Measurements from ENCODE around the gene HORMAD2. TPM values are rescaled to one million over a fixed set of nuclear protein-coding genes. Genes with fewer than 3 reads are reported as not detected.
A peak's percentile ranks its signal among the peaks of the same experiment; 100 is the strongest.

The HORMAD2 gene
- total RNA-seq, 1 donor from 2014 or later: not detected

- intact Hi-C loops (cut with DNase I): no loop called here
- ATAC-seq: no peak
- DNase-seq (ENCODE audit: missing footprints): no peak
Measured at GRCh38 chr22:30143265-30143664, 63.0 kb downstream of the HORMAD2 start.

GRCh38 chr22:30144391-30144790 is 64.1 kb downstream of the HORMAD2 start:
- intact Hi-C loops (cut with DNase I): no loop called here
- DNase-seq (ENCODE audit: missing footprints): no peak
- ATAC-seq: no peak

- intact Hi-C loops (cut with DNase I): no loop called here
- DNase-seq (ENCODE audit: missing footprints) (no peak), ATAC-seq (no peak)
Measured at GRCh38 chr22:30150212-30150611, 69.9 kb downstream of the HORMAD2 start.

- ATAC-seq (no peak), DNase-seq (ENCODE audit: missing footprints) (no peak)
- intact Hi-C loops (cut with DNase I): no loop called here
Measured at GRCh38 chr22:30158277-30158676, 78.0 kb downstream of the HORMAD2 start.

- intact Hi-C loops (cut with DNase I): no loop called here
- DNase-seq (ENCODE audit: missing footprints): peak; percentile 33
- ATAC-seq: no peak
Measured at GRCh38 chr22:30158744-30159500, 78.7 kb downstream of the HORMAD2 start.

GRCh38 chr22:30159561-30160353 is 79.5 kb downstream of the HORMAD2 start:
- intact Hi-C loops (cut with DNase I): no loop called here
- ATAC-seq: no peak
- no peak for DNase-seq (ENCODE audit: missing footprints)

- intact Hi-C loops (cut with DNase I): no loop called here
- ATAC-seq (no peak), DNase-seq (ENCODE audit: missing footprints) (no peak)
Measured at GRCh38 chr22:30161051-30161469, 80.8 kb downstream of the HORMAD2 start.

GRCh38 chr22:30167296-30167695 is 87.0 kb downstream of the HORMAD2 start:
- intact Hi-C loops (cut with DNase I): no loop called here
- ATAC-seq: no peak
- no peak for DNase-seq (ENCODE audit: missing footprints)

- ATAC-seq (no peak), DNase-seq (ENCODE audit: missing footprints) (no peak)
- intact Hi-C loops (cut with DNase I): no loop called here
Measured at GRCh38 chr22:30167734-30168133, 87.5 kb downstream of the HORMAD2 start.

- DNase-seq (ENCODE audit: missing footprints): no peak
- ATAC-seq: no peak
- intact Hi-C loops (cut with DNase I): no loop called here
Measured at GRCh38 chr22:30169002-30169401, 88.7 kb downstream of the HORMAD2 start.

- DNase-seq (ENCODE audit: missing footprints): no peak
- ATAC-seq: no peak
- intact Hi-C loops (cut with DNase I): no loop called here
Measured at GRCh38 chr22:30170129-30170528, 89.9 kb downstream of the HORMAD2 start.

- DNase-seq (ENCODE audit: missing footprints): no peak
- no peak for ATAC-seq
- intact Hi-C loops (cut with DNase I): no loop called here
Measured at GRCh38 chr22:30171008-30171407, 90.7 kb downstream of the HORMAD2 start.

- no peak for ATAC-seq
- intact Hi-C loops (cut with DNase I): no loop called here
- DNase-seq (ENCODE audit: missing footprints): no peak
Measured at GRCh38 chr22:30175690-30176288, 95.5 kb downstream of the HORMAD2 start.

- DNase-seq (ENCODE audit: missing footprints): no peak
- intact Hi-C loops (cut with DNase I): no loop called here
- ATAC-seq: no peak
Measured at GRCh38 chr22:30176431-30176830, 96.2 kb downstream of the HORMAD2 start.

- no peak for DNase-seq (ENCODE audit: missing footprints)
- intact Hi-C loops (cut with DNase I): no loop called here
- ATAC-seq: no peak
Measured at GRCh38 chr22:30178181-30179126, 98.2 kb downstream of the HORMAD2 start.

- intact Hi-C loops (cut with DNase I): no loop called here
- DNase-seq (ENCODE audit: missing footprints): no peak
- ATAC-seq: no peak
Measured at GRCh38 chr22:30180616-30181015, 100.4 kb downstream of the HORMAD2 start.

- no peak for DNase-seq (ENCODE audit: missing footprints)
- intact Hi-C loops (cut with DNase I): no loop called here
- no peak for ATAC-seq
Measured at GRCh38 chr22:30181459-30182349, 101.4 kb downstream of the HORMAD2 start.

GRCh38 chr22:30182350-30182745 is 102.1 kb downstream of the HORMAD2 start:
- DNase-seq (ENCODE audit: missing footprints) (no peak), ATAC-seq (no peak)
- intact Hi-C loops (cut with DNase I): no loop called here
